Prostate gland (tissue), 2 donors: ENCODE data around the gene STBD1. TPM values are rescaled to one million over a fixed set of nuclear protein-coding genes. Genes with fewer than 3 reads are reported as not detected.
A peak's percentile ranks its signal among the peaks of the same experiment; 100 is the strongest.
"Not testable (repeated sequence)": the region's sequence is repeated elsewhere in the genome, so short reads cannot be mapped to it uniquely, and the experiment has no call there.

Source experiments
- DNase-seq: peaks from one replicate; pipeline ENCODE4 v3.0.0-alpha.2; 2019; ENCODE audit warnings: low spot score
- H3K27ac ChIP-seq, 2 donors: fragments of 200-600 bp; sonication (generic); 2 replicates each; pipeline ENCODE4 v1.5.1; 2017 to 2019
- H3K27me3 ChIP-seq: fragments of 200-600 bp; sonication (generic); replicated peaks from 2 replicates; pipeline ENCODE4 v1.5.1; 2019; ENCODE audit not compliant: insufficient read depth
- H3K36me3 ChIP-seq, 2 donors: fragments of 200-600 bp; sonication (generic); 1 replicate in 1 of 2; 2 replicates in 1 of 2; pipeline versions ENCODE4 v1.5.1 to v1.8.1; 2017 to 2019
- H3K4me1 ChIP-seq: fragments of 200-600 bp; sonication (generic); replicated peaks from 2 replicates; pipeline ENCODE4 v1.5.1; 2019
- H3K4me3 ChIP-seq, 2 donors: fragments of 200-600 bp; sonication (generic); 2 replicates each; pipeline ENCODE4 v1.5.1; 2017 to 2019
- H3K9me3 ChIP-seq: fragments of 200-600 bp; sonication (generic); 2 replicates; pipeline ENCODE4 v1.5.1; 2017
- POLR2A ChIP-seq: fragments of 450-650 bp; IDR thresholded peaks from one replicate; pipeline ENCODE4 v1.6.1; 2016; ENCODE audit warnings: antibody characterized with exemption, mild to moderate bottlenecking
- POLR2AphosphoS5 ChIP-seq: sonication (generic); formaldehyde crosslinking; IDR thresholded peaks from one replicate; pipeline ENCODE4 v1.6.1; 2017; ENCODE audit warnings: antibody characterized with exemption
- WGBS: methylation state at CpG from one replicate; pipeline ENCODE4 v1.1.5; 2018; 5-methylcytosine and 5-hydroxymethylcytosine counted together
- intact Hi-C: fragments of 100-400 bp; cut with DNase I; formaldehyde crosslinking; loops from one replicate; pipeline ENCODE4 v1.14.2; 2022
- total RNA-seq, 2 donors: library from RNA; depleted of rRNA; stranded (reverse); fragments of >200 nt; gene quantifications; one replicate each; pipeline ENCODE4 v1.1.0, GENCODE V29; 2016
- TF ChIP-seq, protein P1 (sequence below), 4 experiments: fragments of 200-600 bp in 2 of 4; fragments of 450-650 bp in 2 of 4; sonication (generic) in 2 of 4; IDR thresholded peaks; 1 replicate in 3 of 4; 2 replicates in 1 of 4; pipeline ENCODE4 v1.5.1; 2016 to 2019; ENCODE audit warnings: antibody characterized with exemption in 4 of 4, mild to moderate bottlenecking in 2 of 4, moderate library complexity in 2 of 4

Gene STBD1
- total RNA-seq, 2 donors from 2014 or later, result 2.4 to 7.1 TPM

DNA sequence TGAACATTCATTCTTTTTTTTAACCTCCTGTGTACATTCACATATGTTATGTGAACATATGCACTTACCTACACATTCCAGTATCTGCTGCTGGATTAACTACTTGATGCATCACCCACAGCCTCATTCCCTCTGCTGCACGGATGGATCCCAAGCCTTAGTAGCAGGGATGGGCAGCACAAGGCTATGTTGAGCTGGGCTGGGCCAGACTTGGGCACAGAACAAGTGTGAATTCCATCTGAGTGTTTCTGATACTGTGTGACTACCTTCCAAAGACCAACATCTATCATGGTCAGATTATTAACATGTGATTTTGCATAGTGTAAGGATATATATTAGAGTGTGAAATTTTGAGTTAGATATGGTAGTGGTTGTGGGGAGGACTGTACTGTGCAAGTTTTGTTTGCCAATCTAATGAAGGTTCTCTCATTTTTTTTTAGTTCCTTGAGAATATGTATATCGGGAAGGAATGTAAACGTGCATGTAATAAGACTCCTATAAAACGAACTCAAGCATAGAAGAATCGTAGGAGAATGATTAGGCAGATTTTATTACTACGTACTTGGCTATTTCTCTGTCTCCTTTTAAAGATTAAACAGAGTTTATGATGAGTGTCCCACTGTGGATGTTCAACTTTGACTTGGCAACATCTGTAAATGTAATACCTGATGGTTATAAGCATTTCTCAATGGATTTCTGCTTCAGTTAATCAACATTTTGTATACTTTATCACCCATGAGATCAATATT lies 23.4 kb upstream of the STBD1 start:
- intact Hi-C loops, result no loop called here
- Histone ChIP-seq H3K9me3 (no peaks in the 10 kb centered on the region), H3K27ac (no peak overlapping the region), H3K4me3 (no peak overlapping the region), H3K4me1 (no peaks in the 10 kb centered on the region), H3K27me3 (no peaks in the 10 kb centered on the region), H3K36me3 (no peaks in the 10 kb centered on the region)
- DNase-seq, result no peak
- peak; percentile 6 for TF ChIP-seq POLR2AphosphoS5
- TF ChIP-seq, protein P1, sequence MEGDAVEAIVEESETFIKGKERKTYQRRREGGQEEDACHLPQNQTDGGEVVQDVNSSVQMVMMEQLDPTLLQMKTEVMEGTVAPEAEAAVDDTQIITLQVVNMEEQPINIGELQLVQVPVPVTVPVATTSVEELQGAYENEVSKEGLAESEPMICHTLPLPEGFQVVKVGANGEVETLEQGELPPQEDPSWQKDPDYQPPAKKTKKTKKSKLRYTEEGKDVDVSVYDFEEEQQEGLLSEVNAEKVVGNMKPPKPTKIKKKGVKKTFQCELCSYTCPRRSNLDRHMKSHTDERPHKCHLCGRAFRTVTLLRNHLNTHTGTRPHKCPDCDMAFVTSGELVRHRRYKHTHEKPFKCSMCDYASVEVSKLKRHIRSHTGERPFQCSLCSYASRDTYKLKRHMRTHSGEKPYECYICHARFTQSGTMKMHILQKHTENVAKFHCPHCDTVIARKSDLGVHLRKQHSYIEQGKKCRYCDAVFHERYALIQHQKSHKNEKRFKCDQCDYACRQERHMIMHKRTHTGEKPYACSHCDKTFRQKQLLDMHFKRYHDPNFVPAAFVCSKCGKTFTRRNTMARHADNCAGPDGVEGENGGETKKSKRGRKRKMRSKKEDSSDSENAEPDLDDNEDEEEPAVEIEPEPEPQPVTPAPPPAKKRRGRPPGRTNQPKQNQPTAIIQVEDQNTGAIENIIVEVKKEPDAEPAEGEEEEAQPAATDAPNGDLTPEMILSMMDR (IDR thresholded peaks at IDR 0.05), result no peak
- TF ChIP-seq POLR2A, result no peak
- 38% methylated on average over 6 of the region's 6 CpGs for WGBS

DNA sequence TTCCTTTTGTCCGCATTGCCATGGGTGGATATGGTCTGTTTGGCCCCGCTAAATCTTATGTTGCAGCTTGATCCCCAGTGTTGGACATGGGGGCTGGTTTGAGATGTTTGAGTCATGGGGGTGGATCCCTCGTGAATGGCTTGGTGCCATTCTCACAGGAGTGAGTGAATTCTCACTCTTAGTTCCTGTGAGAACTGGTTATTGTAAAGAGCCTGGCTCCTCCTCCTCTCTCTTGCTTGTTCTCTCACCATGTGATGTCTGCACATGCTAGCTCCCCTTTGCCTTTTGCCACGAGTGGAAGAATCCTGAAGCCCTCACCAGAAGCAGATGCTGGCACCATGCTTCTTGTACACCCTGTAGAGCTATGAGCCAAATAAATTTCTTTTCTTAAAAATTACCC lies 22.6 kb upstream of the STBD1 start:
- Histone ChIP-seq H3K27ac (no peak overlapping the region), H3K36me3 (no peaks in the 10 kb centered on the region), H3K9me3 (no peaks in the 10 kb centered on the region), H3K27me3 (no peaks in the 10 kb centered on the region), H3K4me1 (no peaks in the 10 kb centered on the region), H3K4me3 (no peak overlapping the region)
- TF ChIP-seq, protein P1 (IDR thresholded peaks at IDR 0.05), result no peak
- no peak for TF ChIP-seq POLR2A
- no peak for TF ChIP-seq POLR2AphosphoS5
- intact Hi-C loops, result no loop called here
- 63% methylated on average over 4 of the region's 4 CpGs for WGBS
- DNase-seq, result no peak

DNA sequence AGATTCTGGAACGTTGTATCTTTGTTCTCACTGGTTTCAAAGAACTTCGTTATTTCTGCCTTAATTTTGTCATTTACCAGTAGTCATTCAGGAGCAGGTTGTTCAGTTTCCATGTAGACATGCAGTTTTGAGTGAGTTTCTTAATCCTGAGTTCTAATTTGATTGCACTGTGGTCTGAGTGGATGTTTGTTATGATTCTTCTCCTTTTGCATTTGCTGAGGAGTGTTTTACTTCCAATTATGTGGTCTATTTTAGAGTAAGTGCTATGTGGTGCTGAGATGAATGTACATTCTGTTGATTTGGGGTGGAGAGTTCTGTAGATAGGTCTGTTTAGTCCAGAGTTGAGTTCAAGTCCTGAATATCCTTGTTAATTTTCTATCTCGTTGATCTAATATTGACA lies 18.7 kb upstream of the STBD1 start:
- H3K27me3 ChIP-seq, H3K9me3 ChIP-seq, DNase-seq, H3K27ac ChIP-seq, H3K4me1 ChIP-seq, H3K36me3 ChIP-seq, intact Hi-C loops, H3K4me3 ChIP-seq: not testable (repeated sequence)
- 81% methylated on average over 3 of the region's 3 CpGs for WGBS

DNA sequence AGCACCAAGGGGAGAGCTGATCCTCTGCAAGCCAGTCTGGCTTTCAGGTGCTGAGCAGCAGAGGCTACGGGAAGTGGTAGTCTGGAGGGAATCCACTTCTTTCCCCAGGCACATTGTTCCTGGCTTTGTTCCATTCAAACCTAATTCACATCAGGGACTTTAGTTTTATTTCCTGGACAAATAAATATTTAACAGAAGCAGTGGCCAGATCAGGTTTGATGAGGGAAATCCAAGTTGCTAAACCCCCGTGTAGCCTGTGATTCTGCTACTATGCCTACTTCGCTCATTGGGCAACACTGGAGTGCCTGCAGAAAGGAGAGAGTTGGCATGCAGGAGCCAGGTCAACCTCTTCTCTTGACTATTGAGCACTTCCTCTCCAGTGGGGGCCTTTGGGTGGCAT lies 13.8 kb upstream of the STBD1 start:
- intact Hi-C loops, result no loop called here
- no peak overlapping the region for H3K27ac ChIP-seq
- no peaks in the 10 kb centered on the region for H3K36me3 ChIP-seq
- TF ChIP-seq, protein P1 (IDR thresholded peaks at IDR 0.05), result no peak
- TF ChIP-seq POLR2AphosphoS5 (no peak), POLR2A (no peak)
- no peaks in the 10 kb centered on the region for H3K9me3 ChIP-seq
- H3K4me1 ChIP-seq, result peaks cover 4% of the 10 kb centered on the region
- no peaks in the 10 kb centered on the region for H3K27me3 ChIP-seq
- no peak overlapping the region for H3K4me3 ChIP-seq
- no peak for DNase-seq
- WGBS, result 58% methylated on average over 3 of the region's 3 CpGs

GRCh38 chr4:76293772-76294171 lies 12.8 kb upstream of the STBD1 start:
- no peaks in the 10 kb centered on the region for H3K9me3 ChIP-seq
- DNase-seq, result no peak
- H3K27me3 ChIP-seq, result no peaks in the 10 kb centered on the region
- intact Hi-C loops, result no loop called here
- no peak for TF ChIP-seq POLR2A
- no peak for TF ChIP-seq POLR2AphosphoS5
- TF ChIP-seq, protein P1 (IDR thresholded peaks at IDR 0.05), result no peak
- 46% methylated on average over 2 of the region's 2 CpGs for WGBS
- H3K27ac ChIP-seq, result no peak overlapping the region
- H3K4me3 ChIP-seq, result no peak overlapping the region
- H3K4me1 ChIP-seq, result peaks cover 4% of the 10 kb centered on the region
- H3K36me3 ChIP-seq, result no peaks in the 10 kb centered on the region
